Stomach (tissue), 4 donors: ENCODE data around the gene CASP1.

Experiments
- CTCF ChIP-seq, 7 experiments: fragments of 450-650 bp in 4 of 7; fragments of 200-600 bp in 3 of 7; sonication (generic) in 3 of 7; IDR thresholded peaks; one replicate each; pipeline ENCODE4 v1.5.1; 2016 to 2019; ENCODE audit warnings: antibody characterized with exemption in 7 of 7, control low read depth in 2 of 7, mild to moderate bottlenecking in 1 of 7
- POLR2A ChIP-seq, 4 donors: fragments of 450-650 bp; IDR thresholded peaks; one replicate each; pipeline ENCODE4 v1.6.1; 2016; ENCODE audit warnings: antibody characterized with exemption in 4 of 4, control low read depth in 2 of 4, mild to moderate bottlenecking in 1 of 4, moderate library complexity in 1 of 4

GRCh38 chr11:105033781-105034180, 1.2 kb downstream of the CASP1 start:
- no peak for TF ChIP-seq CTCF (IDR thresholded peaks at IDR 0.05)
- TF ChIP-seq POLR2A (IDR thresholded peaks at IDR 0.05), result no peak
